ENCODE data around the gene FPR2. TPM values are rescaled to one million over a fixed set of nuclear protein-coding genes. Genes with fewer than 3 reads are reported as not detected.

Gene FPR2
- total RNA-seq, 4 donors from 2014 or later: 0.82 to 3.9 (median 1.3) TPM

- TF ChIP-seq, protein P1, sequence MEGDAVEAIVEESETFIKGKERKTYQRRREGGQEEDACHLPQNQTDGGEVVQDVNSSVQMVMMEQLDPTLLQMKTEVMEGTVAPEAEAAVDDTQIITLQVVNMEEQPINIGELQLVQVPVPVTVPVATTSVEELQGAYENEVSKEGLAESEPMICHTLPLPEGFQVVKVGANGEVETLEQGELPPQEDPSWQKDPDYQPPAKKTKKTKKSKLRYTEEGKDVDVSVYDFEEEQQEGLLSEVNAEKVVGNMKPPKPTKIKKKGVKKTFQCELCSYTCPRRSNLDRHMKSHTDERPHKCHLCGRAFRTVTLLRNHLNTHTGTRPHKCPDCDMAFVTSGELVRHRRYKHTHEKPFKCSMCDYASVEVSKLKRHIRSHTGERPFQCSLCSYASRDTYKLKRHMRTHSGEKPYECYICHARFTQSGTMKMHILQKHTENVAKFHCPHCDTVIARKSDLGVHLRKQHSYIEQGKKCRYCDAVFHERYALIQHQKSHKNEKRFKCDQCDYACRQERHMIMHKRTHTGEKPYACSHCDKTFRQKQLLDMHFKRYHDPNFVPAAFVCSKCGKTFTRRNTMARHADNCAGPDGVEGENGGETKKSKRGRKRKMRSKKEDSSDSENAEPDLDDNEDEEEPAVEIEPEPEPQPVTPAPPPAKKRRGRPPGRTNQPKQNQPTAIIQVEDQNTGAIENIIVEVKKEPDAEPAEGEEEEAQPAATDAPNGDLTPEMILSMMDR (IDR thresholded peaks at IDR 0.05; ENCODE audit: low read depth): no peak
Measured at GRCh38 chr19:51733742-51734522, 27.0 kb upstream of the FPR2 start.

DNA sequence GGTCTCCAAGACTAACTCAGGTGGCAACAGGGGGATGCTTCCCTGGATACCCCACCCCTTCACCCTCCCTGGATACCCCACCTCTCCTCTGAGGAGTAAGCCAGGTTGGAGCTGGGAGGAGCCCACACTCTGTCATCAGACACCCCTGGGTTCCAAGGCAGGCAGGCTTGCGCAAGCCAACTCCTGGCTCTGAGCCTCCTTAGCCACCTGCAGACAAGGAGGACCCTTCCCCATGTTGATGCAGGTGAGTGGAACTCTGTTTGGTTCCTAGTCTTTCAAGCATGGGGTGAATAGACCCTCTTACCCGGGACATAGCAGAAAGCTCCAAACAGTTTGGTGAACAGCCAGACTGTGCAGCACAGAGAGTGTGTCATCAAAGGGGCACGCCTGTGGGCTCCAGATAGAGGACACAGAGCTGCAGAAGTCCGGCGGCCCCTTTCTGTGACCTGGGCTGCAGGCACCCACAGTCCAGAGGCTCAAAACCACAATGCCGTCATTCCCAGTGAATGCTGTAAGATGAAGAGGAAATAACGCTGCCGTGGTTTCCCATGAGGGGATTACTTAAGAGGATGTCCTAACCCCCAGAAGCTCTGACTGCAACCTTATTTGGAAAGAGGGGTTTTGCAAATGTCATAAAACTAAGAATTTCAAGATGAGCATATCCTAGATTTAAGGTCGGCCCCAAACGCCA lies 25.1 kb upstream of the FPR2 start:
- TF ChIP-seq, protein P1 (IDR thresholded peaks at IDR 0.05; ENCODE audit: low read depth): no peak

DNA sequence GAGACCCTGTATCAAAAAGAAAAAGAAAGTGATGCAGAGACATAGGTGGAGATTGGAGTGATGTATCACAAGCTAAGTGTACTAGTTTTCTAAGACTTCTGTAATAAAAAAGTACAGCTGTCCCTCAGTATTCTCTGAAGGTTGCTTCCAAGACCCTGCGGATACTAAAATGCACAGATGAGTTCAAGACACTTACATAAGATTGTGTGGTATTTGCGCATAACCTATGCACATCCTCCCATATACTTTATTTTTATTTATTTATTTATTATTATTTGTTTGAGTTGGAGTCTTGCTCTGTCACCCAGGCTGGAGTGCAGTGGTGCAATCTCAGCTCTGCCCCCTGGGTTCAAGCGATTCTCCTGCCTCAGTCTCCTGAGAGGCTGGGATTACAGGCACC lies 23.6 kb upstream of the FPR2 start:
- TF ChIP-seq, protein P1 (IDR thresholded peaks at IDR 0.05; ENCODE audit: low read depth): no peak

DNA sequence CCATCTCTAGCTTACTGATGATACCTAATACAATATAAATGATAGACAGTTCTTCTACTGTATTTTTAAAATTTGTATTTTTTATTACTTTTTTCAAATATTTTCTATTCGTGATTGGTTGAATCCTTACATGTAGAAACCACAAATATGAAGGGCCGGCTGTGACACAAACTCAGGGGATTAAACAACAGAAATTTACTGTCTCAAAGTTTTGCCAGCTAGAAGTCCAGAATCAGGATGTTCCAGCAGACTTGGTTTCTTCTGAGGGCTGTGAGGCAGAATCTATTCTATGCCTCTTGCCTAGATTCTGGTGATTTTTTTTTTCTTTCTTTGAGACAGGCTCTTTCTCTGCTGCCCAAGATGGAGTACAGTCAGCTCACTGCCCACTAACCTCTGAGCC lies 23.1 kb upstream of the FPR2 start:
- TF ChIP-seq, protein P1 (IDR thresholded peaks at IDR 0.05; ENCODE audit: low read depth): no peak

DNA sequence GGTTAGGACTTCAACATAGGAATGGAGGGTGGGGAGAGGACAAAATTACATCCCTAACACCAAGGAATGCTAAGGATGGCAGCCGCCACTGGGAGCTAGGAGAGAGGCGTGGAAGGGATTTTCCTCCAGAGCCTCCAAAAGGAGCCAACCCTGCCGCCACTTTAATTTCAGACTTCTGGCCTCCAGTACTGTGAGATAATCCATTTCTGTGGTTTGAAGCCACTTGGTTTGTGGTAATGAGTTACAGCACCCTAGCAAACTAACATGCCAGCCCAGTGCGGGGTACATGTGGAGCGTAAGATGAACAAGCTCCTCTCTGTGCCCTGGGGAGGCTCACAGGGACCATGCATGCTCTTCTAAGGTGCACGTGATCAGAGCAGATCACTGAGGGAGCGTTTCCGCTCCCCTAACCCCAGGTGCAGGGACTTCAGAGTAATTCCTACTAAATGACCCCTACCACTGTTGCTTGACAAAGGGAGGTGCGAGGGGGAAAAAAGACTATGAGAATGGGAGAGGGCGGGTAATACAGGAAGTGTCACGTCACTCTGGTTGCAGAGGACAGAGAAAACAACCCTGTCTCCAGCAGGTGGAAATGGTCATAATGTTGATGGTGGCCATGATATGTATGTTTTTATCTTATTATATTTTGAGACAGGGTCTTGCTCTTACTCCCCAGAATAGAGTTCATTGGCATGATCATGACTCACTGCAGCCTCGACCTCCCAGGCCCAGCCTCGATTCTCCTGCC lies 21.3 kb upstream of the FPR2 start:
- TF ChIP-seq, protein P1 (IDR thresholded peaks at IDR 0.05; ENCODE audit: low read depth): no peak

DNA sequence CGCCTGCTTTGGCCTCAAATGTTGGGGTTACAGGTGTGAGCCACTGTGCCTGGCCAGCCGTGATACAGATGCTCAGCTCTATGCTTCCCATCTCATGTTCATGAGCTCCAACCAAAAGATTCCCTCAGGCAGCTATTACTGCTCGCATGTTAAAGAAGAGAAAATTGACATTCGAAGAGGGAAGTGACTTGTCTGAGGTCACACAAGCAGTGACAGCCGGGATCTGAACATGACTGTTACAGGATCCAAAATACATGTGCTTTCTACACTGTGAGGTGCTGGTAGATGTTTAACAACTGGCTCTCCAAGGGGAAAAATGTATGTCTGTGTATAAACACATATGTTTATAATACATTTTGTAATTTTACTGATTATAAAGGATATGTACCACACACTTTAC lies 20.6 kb upstream of the FPR2 start:
- TF ChIP-seq, protein P1 (IDR thresholded peaks at IDR 0.05; ENCODE audit: low read depth): no peak

DNA sequence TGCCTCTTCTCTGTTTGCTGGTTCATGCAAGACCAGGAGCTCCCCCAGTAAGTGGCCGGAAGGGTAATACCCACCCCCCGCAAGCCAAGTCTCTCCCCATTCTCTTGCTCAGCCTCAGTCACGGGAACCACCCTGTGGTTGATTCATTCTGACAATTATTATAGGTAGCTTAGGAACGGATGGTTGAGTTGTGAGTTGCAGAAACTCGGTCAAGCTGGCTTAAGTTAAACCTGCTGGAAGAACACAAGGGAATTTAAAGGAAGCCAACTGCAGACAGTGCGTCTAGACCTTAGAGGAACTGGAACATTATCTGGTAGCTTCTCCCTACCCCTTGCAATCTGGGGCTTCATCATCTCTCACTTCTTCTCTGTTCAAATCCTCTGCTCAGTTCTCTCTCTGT lies 18.2 kb upstream of the FPR2 start:
- TF ChIP-seq, protein P1 (IDR thresholded peaks at IDR 0.05; ENCODE audit: low read depth): no peak
